H1 (cell line): ENCODE data around the gene LHFPL6.

Experiments used
- ATF3 ChIP-seq: IDR thresholded peaks from 2 replicates; pipeline ENCODE4 v1.6.1; 2011; ENCODE audit warnings: low read depth, mild to moderate bottlenecking, low read length; ENCODE audit not compliant: insufficient read depth
- JUN ChIP-seq: IDR thresholded peaks from 2 replicates; pipeline ENCODE4 v1.6.1; 2011; ENCODE audit warnings: low read depth, mild to moderate bottlenecking, improper control_type of control experiment, low read length
- TF ChIP-seq, protein P1 (sequence below), 3 experiments: IDR thresholded peaks; 1 replicate in 2 of 3; 2 replicates in 1 of 3; pipeline versions ENCODE4 v1.5.1 to v1.6.1; 2011; ENCODE audit warnings: low read length in 3 of 3, mild to moderate bottlenecking in 3 of 3, inconsistent platforms in 2 of 3, low read depth in 1 of 3, moderate library complexity in 1 of 3; ENCODE audit not compliant: insufficient read depth in 1 of 3; ENCODE audit errors: control extremely low read depth in 1 of 3

GRCh38 chr13:39298951-39299350, 304.0 kb downstream of the LHFPL6 start:
- TF ChIP-seq, protein P1, sequence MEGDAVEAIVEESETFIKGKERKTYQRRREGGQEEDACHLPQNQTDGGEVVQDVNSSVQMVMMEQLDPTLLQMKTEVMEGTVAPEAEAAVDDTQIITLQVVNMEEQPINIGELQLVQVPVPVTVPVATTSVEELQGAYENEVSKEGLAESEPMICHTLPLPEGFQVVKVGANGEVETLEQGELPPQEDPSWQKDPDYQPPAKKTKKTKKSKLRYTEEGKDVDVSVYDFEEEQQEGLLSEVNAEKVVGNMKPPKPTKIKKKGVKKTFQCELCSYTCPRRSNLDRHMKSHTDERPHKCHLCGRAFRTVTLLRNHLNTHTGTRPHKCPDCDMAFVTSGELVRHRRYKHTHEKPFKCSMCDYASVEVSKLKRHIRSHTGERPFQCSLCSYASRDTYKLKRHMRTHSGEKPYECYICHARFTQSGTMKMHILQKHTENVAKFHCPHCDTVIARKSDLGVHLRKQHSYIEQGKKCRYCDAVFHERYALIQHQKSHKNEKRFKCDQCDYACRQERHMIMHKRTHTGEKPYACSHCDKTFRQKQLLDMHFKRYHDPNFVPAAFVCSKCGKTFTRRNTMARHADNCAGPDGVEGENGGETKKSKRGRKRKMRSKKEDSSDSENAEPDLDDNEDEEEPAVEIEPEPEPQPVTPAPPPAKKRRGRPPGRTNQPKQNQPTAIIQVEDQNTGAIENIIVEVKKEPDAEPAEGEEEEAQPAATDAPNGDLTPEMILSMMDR (IDR thresholded peaks at IDR 0.05; ENCODE audit: control extremely low read depth in 1 of 3, insufficient read depth in 1 of 3, low read depth in 1 of 3, low read length in 3 of 3) = no peak
- TF ChIP-seq ATF3 (no peak), JUN (no peak)
